Measurements from ENCODE around the gene CNTN2.

CNTN2 gene

DNA sequence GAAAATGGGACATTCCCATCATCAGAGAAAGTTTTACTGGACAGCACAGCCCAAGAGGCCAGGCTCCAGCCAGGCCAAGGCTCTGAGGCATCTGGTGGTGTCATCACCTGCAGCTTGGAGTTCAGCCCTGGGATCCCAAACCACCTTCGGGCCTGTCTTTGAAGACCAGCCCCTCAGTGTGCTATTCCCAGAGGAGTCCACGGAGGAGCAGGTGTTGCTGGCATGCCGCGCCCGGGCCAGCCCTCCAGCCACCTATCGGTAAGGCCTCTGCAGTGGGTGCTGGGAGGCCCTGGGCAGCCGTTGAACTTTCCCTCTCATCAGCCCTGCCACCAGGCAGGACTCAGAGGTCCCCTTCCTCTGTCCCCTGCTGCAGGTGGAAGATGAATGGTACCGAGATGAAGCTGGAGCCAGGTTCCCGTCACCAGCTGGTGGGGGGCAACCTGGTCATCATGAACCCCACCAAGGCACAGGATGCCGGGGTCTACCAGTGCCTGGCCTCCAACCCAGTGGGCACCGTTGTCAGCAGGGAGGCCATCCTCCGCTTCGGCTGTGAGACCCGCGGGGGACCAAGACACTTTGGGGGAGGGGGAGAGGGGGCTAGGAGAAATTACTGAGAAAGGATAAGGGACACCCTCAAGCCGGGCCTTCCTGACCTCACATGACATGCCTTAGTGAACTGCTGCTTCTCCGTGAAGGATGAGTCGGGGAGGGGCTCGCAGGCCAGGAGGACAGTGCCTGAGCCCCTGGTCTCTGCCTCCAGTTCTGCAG, 15.0 kb downstream of the CNTN2 start:
- TF ChIP-seq, protein P1, sequence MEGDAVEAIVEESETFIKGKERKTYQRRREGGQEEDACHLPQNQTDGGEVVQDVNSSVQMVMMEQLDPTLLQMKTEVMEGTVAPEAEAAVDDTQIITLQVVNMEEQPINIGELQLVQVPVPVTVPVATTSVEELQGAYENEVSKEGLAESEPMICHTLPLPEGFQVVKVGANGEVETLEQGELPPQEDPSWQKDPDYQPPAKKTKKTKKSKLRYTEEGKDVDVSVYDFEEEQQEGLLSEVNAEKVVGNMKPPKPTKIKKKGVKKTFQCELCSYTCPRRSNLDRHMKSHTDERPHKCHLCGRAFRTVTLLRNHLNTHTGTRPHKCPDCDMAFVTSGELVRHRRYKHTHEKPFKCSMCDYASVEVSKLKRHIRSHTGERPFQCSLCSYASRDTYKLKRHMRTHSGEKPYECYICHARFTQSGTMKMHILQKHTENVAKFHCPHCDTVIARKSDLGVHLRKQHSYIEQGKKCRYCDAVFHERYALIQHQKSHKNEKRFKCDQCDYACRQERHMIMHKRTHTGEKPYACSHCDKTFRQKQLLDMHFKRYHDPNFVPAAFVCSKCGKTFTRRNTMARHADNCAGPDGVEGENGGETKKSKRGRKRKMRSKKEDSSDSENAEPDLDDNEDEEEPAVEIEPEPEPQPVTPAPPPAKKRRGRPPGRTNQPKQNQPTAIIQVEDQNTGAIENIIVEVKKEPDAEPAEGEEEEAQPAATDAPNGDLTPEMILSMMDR (IDR thresholded peaks at IDR 0.05), result no peak

DNA sequence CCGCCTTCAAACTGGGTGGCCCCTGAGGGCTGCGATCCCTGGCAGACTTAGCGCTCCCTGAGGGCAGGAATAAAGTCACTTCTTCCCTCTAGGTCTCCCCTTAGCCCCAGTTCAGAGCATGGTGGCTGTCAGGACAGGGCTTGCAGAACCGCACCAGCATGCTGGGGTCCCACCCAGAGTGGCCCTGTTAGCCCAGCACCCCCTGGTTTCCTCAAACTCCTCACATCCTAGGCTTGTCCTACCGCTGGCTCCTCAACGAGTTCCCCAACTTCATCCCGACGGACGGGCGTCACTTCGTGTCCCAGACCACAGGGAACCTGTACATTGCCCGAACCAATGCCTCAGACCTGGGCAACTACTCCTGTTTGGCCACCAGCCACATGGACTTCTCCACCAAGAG, 15.8 kb downstream of the CNTN2 start:
- TF ChIP-seq, protein P1 (IDR thresholded peaks at IDR 0.05), result no peak

DNA sequence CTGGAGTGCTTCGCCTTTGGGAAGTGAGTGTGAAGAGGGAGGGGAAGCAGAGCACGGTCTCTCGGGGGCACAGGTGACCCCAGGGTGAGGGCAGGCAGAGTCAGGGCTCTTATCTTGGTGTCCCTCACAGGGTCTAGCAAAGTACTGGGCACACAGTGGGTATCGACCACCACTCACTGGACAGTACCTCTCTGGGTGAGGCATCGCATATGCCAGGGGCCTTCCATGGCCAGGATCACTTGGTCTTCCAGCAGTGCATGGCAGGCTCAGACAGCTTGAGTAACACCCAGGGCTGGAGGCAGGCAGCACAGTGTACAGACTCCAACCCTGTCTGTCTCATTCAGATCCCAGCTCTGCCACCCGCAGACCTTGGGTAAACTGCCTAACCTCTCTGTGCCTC, 16.6 kb downstream of the CNTN2 start:
- TF ChIP-seq, protein P1 (IDR thresholded peaks at IDR 0.05), result no peak

DNA sequence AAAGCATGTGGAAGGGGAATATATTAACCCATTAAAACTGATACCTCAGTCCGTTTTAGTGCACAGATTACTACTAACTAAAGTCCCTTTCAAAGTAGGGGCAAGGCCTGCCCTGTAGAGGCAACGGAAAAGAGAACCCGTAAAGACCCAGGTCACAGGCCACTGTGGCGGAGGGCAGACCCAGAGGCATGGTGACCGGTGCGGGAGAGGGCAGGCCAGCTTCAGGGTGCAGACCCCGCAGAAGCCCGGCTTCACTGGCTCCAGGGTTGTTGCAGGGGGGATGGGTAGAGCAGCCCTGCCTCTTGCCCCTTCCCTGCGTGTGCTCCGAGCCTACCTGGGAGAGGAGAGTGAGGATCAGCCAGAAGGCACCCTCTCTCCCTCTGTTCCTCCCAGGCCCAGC, 17.7 kb downstream of the CNTN2 start:
- TF ChIP-seq, protein P1 (IDR thresholded peaks at IDR 0.05), result no peak

DNA sequence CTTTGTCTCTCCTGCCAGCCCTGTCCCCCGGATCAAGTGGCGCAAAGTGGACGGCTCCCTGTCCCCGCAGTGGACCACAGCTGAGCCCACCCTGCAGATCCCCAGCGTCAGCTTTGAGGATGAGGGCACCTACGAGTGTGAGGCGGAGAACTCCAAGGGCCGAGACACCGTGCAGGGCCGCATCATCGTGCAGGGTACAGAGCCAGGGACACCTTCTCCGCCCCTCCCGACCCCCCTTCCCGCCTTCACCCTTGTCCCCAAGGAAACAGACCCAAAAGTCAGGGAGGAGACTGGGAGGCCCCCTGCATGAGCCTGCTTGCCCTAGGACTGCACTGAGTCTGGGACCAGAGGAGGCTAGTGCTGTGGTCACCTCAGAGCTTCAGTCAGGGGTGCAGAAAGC, 18.2 kb downstream of the CNTN2 start:
- TF ChIP-seq, protein P1 (IDR thresholded peaks at IDR 0.05), result no peak

GRCh38 chr1:205061665-205062069, 18.7 kb downstream of the CNTN2 start:
- TF ChIP-seq, protein P1 (IDR thresholded peaks at IDR 0.05), result peak; percentile 97

GRCh38 chr1:205062319-205062718, 19.3 kb downstream of the CNTN2 start:
- TF ChIP-seq, protein P1 (IDR thresholded peaks at IDR 0.05), result no peak

GRCh38 chr1:205062895-205063294, 19.9 kb downstream of the CNTN2 start:
- TF ChIP-seq, protein P1 (IDR thresholded peaks at IDR 0.05), result no peak
